Heart left ventricle (tissue), 13 donors: ENCODE data around the gene VPS33A.

Experiments used
- POLR2A ChIP-seq, 2 donors: fragments of 450-650 bp; IDR thresholded peaks; one replicate each; pipeline ENCODE4 v1.6.1; 2017; ENCODE audit warnings: antibody characterized with exemption in 2 of 2, mild to moderate bottlenecking in 2 of 2, moderate library complexity in 2 of 2
- TF ChIP-seq, protein P1 (sequence below), 12 donors: fragments of 200-600 bp; sonication (generic) in 4 of 12; IDR thresholded peaks; one replicate each; pipeline versions ENCODE4 v1.5.0 to v1.8.0; 2018 to 2022; ENCODE audit warnings: antibody characterized with exemption in 12 of 12, mild to moderate bottlenecking in 5 of 12
- donor health status: ischemic (EF 13 %, LVEDD 7.1; RV severe dilation, severe dysfunction).
- donor health status: DM: no; HTN: yes; CAD: no.
- donor health status: DM: no; HTN: no; CAD: no.
- donor health status: ischemic (EF 25% LVEDD 6.9; RV normal size, moderate dysfunction).
- donor health status: ischemic (EF 25% LVEDD 5.7; RV mildly dilated, moderate dysfunction).
- donor health status: ischemic (EF 35%, LVEDD 5.7; RV mildly dilated, moderate dysfunction).
- donor health status: nonischemic (EF 11% LVEDD 7.7; RV severe dilation, severe dysfunction).
- donor health status: DM: yes; HTN: yes; CAD: no.
- donor health status: PGD.
- donor health status: ischemic (EF 29% LVEDD 5.4; RV normal size, mild dysfunction).
- donor health status: nonischemic (EF 23%, LVEDD 6.1; RV moderate dilation, normal function).

DNA sequence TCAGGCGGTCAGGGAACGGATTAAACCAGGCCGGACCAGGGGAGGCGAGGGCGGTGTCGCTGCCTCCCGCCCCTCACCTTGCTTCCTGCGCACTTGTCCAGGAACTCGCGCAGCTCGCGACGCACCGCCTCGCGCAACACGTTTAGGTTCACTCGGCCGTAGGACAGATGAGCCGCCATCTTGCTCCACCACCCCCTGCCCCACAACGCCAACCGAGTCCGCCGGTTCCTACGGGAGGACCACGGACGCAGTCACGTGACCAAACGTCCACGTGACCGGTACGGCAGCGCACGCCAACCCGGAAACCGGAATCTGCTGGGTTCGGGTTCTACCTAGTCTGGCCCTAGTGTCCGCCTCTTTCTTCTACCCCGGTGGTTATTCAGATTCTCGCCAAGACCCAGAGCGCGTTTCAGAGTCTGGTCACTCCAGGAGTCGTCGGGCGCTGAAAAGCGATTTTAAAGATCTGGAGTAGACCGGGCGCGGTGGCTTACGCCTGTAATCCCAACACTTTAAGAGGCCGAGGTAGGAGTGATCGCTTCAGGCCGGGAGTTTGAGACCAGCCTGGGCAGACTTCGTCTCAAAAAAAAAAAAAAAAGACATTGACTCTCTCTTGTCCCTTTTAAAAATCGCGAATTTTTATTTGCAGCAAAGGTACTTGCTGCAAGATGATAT is at the start of gene VPS33A:
- TF ChIP-seq, protein P1, sequence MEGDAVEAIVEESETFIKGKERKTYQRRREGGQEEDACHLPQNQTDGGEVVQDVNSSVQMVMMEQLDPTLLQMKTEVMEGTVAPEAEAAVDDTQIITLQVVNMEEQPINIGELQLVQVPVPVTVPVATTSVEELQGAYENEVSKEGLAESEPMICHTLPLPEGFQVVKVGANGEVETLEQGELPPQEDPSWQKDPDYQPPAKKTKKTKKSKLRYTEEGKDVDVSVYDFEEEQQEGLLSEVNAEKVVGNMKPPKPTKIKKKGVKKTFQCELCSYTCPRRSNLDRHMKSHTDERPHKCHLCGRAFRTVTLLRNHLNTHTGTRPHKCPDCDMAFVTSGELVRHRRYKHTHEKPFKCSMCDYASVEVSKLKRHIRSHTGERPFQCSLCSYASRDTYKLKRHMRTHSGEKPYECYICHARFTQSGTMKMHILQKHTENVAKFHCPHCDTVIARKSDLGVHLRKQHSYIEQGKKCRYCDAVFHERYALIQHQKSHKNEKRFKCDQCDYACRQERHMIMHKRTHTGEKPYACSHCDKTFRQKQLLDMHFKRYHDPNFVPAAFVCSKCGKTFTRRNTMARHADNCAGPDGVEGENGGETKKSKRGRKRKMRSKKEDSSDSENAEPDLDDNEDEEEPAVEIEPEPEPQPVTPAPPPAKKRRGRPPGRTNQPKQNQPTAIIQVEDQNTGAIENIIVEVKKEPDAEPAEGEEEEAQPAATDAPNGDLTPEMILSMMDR (IDR thresholded peaks at IDR 0.05) = peak in 1 of 12 donors; percentile 14
- TF ChIP-seq POLR2A (IDR thresholded peaks at IDR 0.05) = peak in 1 of 2 donors; percentile 57
